Mesendoderm (in vitro differentiated cells): ENCODE results near the gene PPIG.

Source experiments
- DNase-seq: peaks from one replicate; pipeline ENCODE4 v3.0.0; 2013
- H2AK5ac ChIP-seq: 2 replicates; pipeline ENCODE4 v1.6.1; 2013; ENCODE audit warnings: low read length, inconsistent platforms
- H2BK120ac ChIP-seq: 2 replicates; pipeline ENCODE4 v1.6.1; 2013; ENCODE audit warnings: low read depth, mild to moderate bottlenecking, low read length, moderate library complexity, mixed read lengths
- H2BK15ac ChIP-seq: replicated peaks from 2 replicates; pipeline ENCODE4 v1.6.1; 2013; ENCODE audit warnings: low read depth, mild to moderate bottlenecking, moderate library complexity
- H2BK5ac ChIP-seq: 2 replicates; pipeline ENCODE4 v1.6.1; 2013; ENCODE audit warnings: low read length, inconsistent platforms
- H3K18ac ChIP-seq: 2 replicates; pipeline ENCODE4 v1.6.1; 2013; ENCODE audit warnings: mild to moderate bottlenecking, low read length, mixed read lengths
- H3K23ac ChIP-seq: one replicate; pipeline ENCODE4 v1.6.1; 2013; ENCODE audit warnings: low read length
- H3K27ac ChIP-seq: 2 replicates; pipeline ENCODE4 v1.5.1; 2013; ENCODE audit warnings: low read depth, mild to moderate bottlenecking, inconsistent platforms, low read length, moderate library complexity
- H3K27me3 ChIP-seq: 2 replicates; pipeline ENCODE4 v1.6.1; 2013; ENCODE audit warnings: low read length, control low read depth, mild to moderate bottlenecking, inconsistent platforms; ENCODE audit not compliant: insufficient read depth, poor library complexity
- H3K36me3 ChIP-seq: 2 replicates; pipeline ENCODE4 v1.6.1; 2013; ENCODE audit warnings: low read length, inconsistent platforms; ENCODE audit not compliant: control insufficient read depth, insufficient read depth
- H3K4ac ChIP-seq: one replicate; pipeline ENCODE4 v1.6.1; 2013; ENCODE audit warnings: low read depth, mild to moderate bottlenecking, low read length, moderate library complexity
- H3K4me1 ChIP-seq: 2 replicates; pipeline ENCODE4 v1.6.1; 2013; ENCODE audit warnings: low read depth, low read length, inconsistent platforms; ENCODE audit not compliant: control insufficient read depth
- H3K4me2 ChIP-seq: 2 replicates; pipeline ENCODE4 v1.6.1; 2013; ENCODE audit warnings: low read length
- H3K4me3 ChIP-seq: 2 replicates; pipeline ENCODE4 v1.5.1; 2013; ENCODE audit warnings: mild to moderate bottlenecking, low read length
- H3K56ac ChIP-seq: one replicate; pipeline ENCODE4 v1.6.1; 2013; ENCODE audit warnings: low read length
- H3K79me1 ChIP-seq: 2 replicates; pipeline ENCODE4 v1.6.1; 2013; ENCODE audit warnings: low read length, inconsistent platforms
- H3K79me2 ChIP-seq: 2 replicates; pipeline ENCODE4 v1.6.1; 2013; ENCODE audit warnings: mild to moderate bottlenecking, low read length; ENCODE audit not compliant: control insufficient read depth, insufficient read depth
- H3K9ac ChIP-seq: 2 replicates; pipeline ENCODE4 v1.6.1; 2013; ENCODE audit warnings: low read length, inconsistent platforms
- H4K5ac ChIP-seq: one replicate; pipeline ENCODE4 v1.6.1; 2013; ENCODE audit warnings: low read length
- H4K8ac ChIP-seq: one replicate; pipeline ENCODE4 v1.6.1; 2013; ENCODE audit warnings: low read depth, mild to moderate bottlenecking, control low read depth, low read length, moderate library complexity
- WGBS: extraction: QIAGEN DNeasy Blood & Tissue Kit; methylation state at CpG from one replicate; pipeline ENCODE4 v1.1.7; 2013; ENCODE audit warnings: low lambda C conversion rate, missing lambda C conversion rate; ENCODE audit not compliant: insufficient coverage; ENCODE audit errors: extremely low coverage; 5-methylcytosine and 5-hydroxymethylcytosine counted together

PPIG gene

DNA sequence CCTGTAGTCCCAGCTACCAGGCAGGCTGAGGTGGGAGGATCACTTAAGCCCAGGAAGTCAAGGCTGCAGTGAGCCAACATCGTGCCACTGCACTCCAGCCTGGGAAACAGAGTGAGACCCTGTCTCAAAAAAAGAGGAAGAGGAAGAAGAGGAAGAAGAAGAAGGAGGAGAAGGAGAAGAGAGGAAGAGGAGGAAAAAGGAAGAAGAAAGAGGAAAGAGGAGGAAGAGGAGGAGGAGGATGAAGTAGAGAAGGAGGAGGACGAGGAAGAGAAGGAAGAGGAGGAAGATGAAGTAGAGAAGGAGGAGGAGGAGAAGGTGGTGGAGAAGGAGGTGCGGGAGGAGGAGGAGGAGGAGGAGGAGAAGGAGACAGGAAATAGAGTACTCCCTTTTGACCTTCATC, 72.0 kb downstream of the PPIG start:
- Histone ChIP-seq H2BK120ac (no peak overlapping the region), H3K79me2 (no peaks in the 10 kb centered on the region), H2BK15ac (no peak overlapping the region), H3K36me3 (no peaks in the 10 kb centered on the region), H4K5ac (no peak overlapping the region), H3K18ac (no peak overlapping the region), H3K23ac (no peak overlapping the region), H2AK5ac (no peak overlapping the region), H3K4ac (no peak overlapping the region), H3K79me1 (no peaks in the 10 kb centered on the region), H3K56ac (no peak overlapping the region), H3K27me3 (no peaks in the 10 kb centered on the region), H3K4me2 (no peak overlapping the region), H3K9ac (no peak overlapping the region), H3K27ac (no peak overlapping the region), H3K4me3 (no peak overlapping the region), H4K8ac (no peak overlapping the region), H3K4me1 (no peaks in the 10 kb centered on the region), H2BK5ac (no peak overlapping the region)
- 93% methylated on average over 1 of the region's 3 CpGs for WGBS
- no peak for DNase-seq

GRCh38 chr2:169658877-169659276, 74.7 kb downstream of the PPIG start:
- no CpG with 5 or more reads among the region's 1 CpG for WGBS
- no peak overlapping the region for H3K56ac ChIP-seq
- H3K79me1 ChIP-seq: no peaks in the 10 kb centered on the region
- H3K36me3 ChIP-seq: no peaks in the 10 kb centered on the region
- no peaks in the 10 kb centered on the region for H3K4me1 ChIP-seq
- H3K4ac ChIP-seq: no peak overlapping the region
- H3K27me3 ChIP-seq: no peaks in the 10 kb centered on the region
- H3K4me3 ChIP-seq: no peak overlapping the region
- no peak overlapping the region for H2BK120ac ChIP-seq
- H3K9ac ChIP-seq: no peak overlapping the region
- no peak overlapping the region for H2BK5ac ChIP-seq
- H4K8ac ChIP-seq: no peak overlapping the region
- H2BK15ac ChIP-seq: no peak overlapping the region
- no peak overlapping the region for H2AK5ac ChIP-seq
- H3K27ac ChIP-seq: no peak overlapping the region
- no peak for DNase-seq
- H3K4me2 ChIP-seq: no peak overlapping the region
- no peak overlapping the region for H3K23ac ChIP-seq
- no peak overlapping the region for H3K18ac ChIP-seq
- no peaks in the 10 kb centered on the region for H3K79me2 ChIP-seq
- H4K5ac ChIP-seq: no peak overlapping the region

DNA sequence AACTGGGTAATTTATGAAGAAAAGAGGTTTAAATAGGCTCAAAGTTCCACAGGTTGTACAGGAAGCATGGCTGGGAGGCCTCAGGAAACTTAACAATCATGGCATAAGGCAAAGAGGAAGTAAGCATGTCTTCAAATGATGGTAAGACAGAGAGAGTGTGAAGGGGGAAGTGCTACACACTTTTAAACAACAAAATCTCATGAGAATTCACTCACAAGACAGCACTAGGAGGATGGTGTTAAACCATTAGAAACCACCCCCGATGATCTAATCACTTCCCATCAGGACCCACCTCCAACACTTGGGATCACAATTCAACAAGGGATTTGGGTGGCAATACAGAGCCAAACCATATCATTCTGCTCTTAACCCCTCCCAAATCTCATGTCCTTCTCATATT, 75.2 kb downstream of the PPIG start:
- Histone ChIP-seq H3K4me3 (no peak overlapping the region), H3K4me1 (no peaks in the 10 kb centered on the region), H3K79me1 (no peaks in the 10 kb centered on the region), H3K9ac (no peak overlapping the region), H3K27me3 (no peaks in the 10 kb centered on the region), H3K4me2 (no peak overlapping the region), H2BK120ac (no peak overlapping the region), H3K79me2 (no peaks in the 10 kb centered on the region), H3K36me3 (no peaks in the 10 kb centered on the region), H3K27ac (no peak overlapping the region), H4K5ac (no peak overlapping the region), H3K18ac (no peak overlapping the region), H3K23ac (no peak overlapping the region), H3K56ac (no peak overlapping the region), H2BK5ac (no peak overlapping the region), H2BK15ac (no peak overlapping the region), H3K4ac (no peak overlapping the region), H2AK5ac (no peak overlapping the region), H4K8ac (no peak overlapping the region)
- WGBS: no CpG with 5 or more reads among the region's 1 CpG
- DNase-seq: no peak

GRCh38 chr2:169661265-169661664, 77.1 kb downstream of the PPIG start:
- H2BK5ac ChIP-seq: no peak overlapping the region
- WGBS: no CpG with 5 or more reads among the region's 3 CpGs
- H2BK120ac ChIP-seq: no peak overlapping the region
- H4K8ac ChIP-seq: no peak overlapping the region
- H3K36me3 ChIP-seq: no peaks in the 10 kb centered on the region
- no peaks in the 10 kb centered on the region for H3K79me2 ChIP-seq
- H3K23ac ChIP-seq: no peak overlapping the region
- H3K9ac ChIP-seq: no peak overlapping the region
- no peak overlapping the region for H3K4ac ChIP-seq
- no peak for DNase-seq
- no peak overlapping the region for H3K4me3 ChIP-seq
- H3K27me3 ChIP-seq: no peaks in the 10 kb centered on the region
- H3K18ac ChIP-seq: no peak overlapping the region
- no peaks in the 10 kb centered on the region for H3K4me1 ChIP-seq
- H2BK15ac ChIP-seq: no peak overlapping the region
- no peak overlapping the region for H3K56ac ChIP-seq
- H3K4me2 ChIP-seq: no peak overlapping the region
- H4K5ac ChIP-seq: no peak overlapping the region
- no peak overlapping the region for H2AK5ac ChIP-seq
- no peaks in the 10 kb centered on the region for H3K79me1 ChIP-seq
- H3K27ac ChIP-seq: no peak overlapping the region

DNA sequence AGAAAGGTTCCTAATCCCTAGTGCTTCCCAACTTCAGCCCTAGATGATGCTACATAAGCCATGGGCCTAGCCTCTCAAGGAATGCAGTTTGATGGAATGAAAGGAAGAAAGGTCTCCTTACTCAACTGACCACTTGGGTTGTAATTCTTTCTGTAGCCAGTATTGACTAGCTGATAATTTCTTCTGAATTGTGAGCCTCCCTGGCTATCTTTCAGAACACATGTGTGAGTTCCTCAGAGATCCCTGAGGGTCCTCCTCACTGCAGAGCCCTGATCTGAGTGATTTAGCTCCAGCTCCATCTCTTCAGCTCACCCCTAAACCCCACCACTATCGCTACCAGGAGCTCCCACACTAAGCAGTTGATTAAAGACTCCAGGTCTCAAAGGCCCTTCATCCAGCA, 78.6 kb downstream of the PPIG start:
- Histone ChIP-seq H3K79me2 (no peaks in the 10 kb centered on the region), H4K8ac (no peak overlapping the region), H2AK5ac (no peak overlapping the region), H3K79me1 (no peaks in the 10 kb centered on the region), H3K9ac (no peak overlapping the region), H3K18ac (no peak overlapping the region), H3K4me2 (no peak overlapping the region), H3K56ac (no peak overlapping the region), H3K27me3 (no peaks in the 10 kb centered on the region), H2BK5ac (no peak overlapping the region), H3K27ac (no peak overlapping the region), H3K23ac (no peak overlapping the region), H4K5ac (no peak overlapping the region), H2BK15ac (no peak overlapping the region), H3K4me3 (no peak overlapping the region), H3K4me1 (no peaks in the 10 kb centered on the region), H2BK120ac (no peak overlapping the region), H3K36me3 (no peaks in the 10 kb centered on the region), H3K4ac (no peak overlapping the region)
- no CpG with 5 or more reads among the region's 1 CpG for WGBS
- DNase-seq: no peak

GRCh38 chr2:169663247-169663646, 79.1 kb downstream of the PPIG start:
- Histone ChIP-seq H3K79me1 (no peaks in the 10 kb centered on the region), H3K23ac (no peak overlapping the region), H2BK5ac (no peak overlapping the region), H3K27ac (no peak overlapping the region), H3K27me3 (no peaks in the 10 kb centered on the region), H3K4me1 (no peaks in the 10 kb centered on the region), H2AK5ac (no peak overlapping the region), H2BK120ac (no peak overlapping the region), H3K4ac (no peak overlapping the region), H2BK15ac (no peak overlapping the region), H3K79me2 (no peaks in the 10 kb centered on the region), H4K8ac (no peak overlapping the region), H3K36me3 (no peaks in the 10 kb centered on the region), H3K4me2 (no peak overlapping the region), H3K4me3 (no peak overlapping the region), H4K5ac (no peak overlapping the region), H3K9ac (no peak overlapping the region), H3K56ac (no peak overlapping the region), H3K18ac (no peak overlapping the region)
- no peak for DNase-seq
- no CpG with 5 or more reads among the region's 3 CpGs for WGBS
